Natural killer cell treated with Interleukin-12 subunit alpha and Interleukin-12 subunit beta and Interleukin-15 and Interleukin-18, amount 100 ng/mL, for 72 hours (primary cell): ENCODE results near the gene ZNF106. TPM values are rescaled to one million over a fixed set of nuclear protein-coding genes. Genes with fewer than 3 reads are reported as not detected.
A peak's percentile ranks its signal among the peaks of the same experiment; 100 is the strongest.

Source experiments
- ATAC-seq, 2 donors: fragments of 150-1000 bp; cut with Tn5 transposase in 1 of 2; sonication (Bioruptor Pico), chemical (Tn5 transposase) in 1 of 2; 2 replicates each; pipeline ENCODE4 v1.10.0; 2021
- DNase-seq: peaks from one replicate; pipeline ENCODE4 v3.0.0; 2022; ENCODE audit warnings: low spot score
- H3K27ac Mint-ChIP-seq, 2 donors: 1 replicate in 1 of 2; 2 replicates in 1 of 2; pipeline ENCODE4 v1.8.0; 2022; ENCODE audit warnings: mixed read lengths in 2 of 2, mild to moderate bottlenecking in 1 of 2, moderate library complexity in 1 of 2
- H3K27me3 Mint-ChIP-seq, 2 donors: 1 replicate in 1 of 2; 2 replicates in 1 of 2; pipeline ENCODE4 v1.8.0; 2022; ENCODE audit warnings: mixed read lengths in 2 of 2
- H3K36me3 Mint-ChIP-seq: one replicate; pipeline ENCODE4 v1.8.0; 2022; ENCODE audit warnings: mixed read lengths
- H3K4me1 Mint-ChIP-seq, 2 donors: 1 replicate in 1 of 2; 2 replicates in 1 of 2; pipeline ENCODE4 v1.8.0; 2022; ENCODE audit warnings: low read depth in 2 of 2, mixed read lengths in 2 of 2, mild to moderate bottlenecking in 1 of 2
- H3K4me3 Mint-ChIP-seq: one replicate; pipeline ENCODE4 v1.8.0; 2022; ENCODE audit warnings: mixed read lengths
- H3K9me3 Mint-ChIP-seq: 2 replicates; pipeline ENCODE4 v1.8.0; 2022; ENCODE audit warnings: mixed read lengths
- total RNA-seq, 2 donors: library from RNA; stranded (reverse); gene quantifications; one replicate each; pipeline ENCODE4 v1.2.3, GENCODE V29; 2022

Gene ZNF106
- total RNA-seq, 2 donors from 2014 or later: 53.5 to 55.9 TPM

- Mint-ChIP-seq H3K9me3 (no peaks in the 10 kb centered on the region), H3K36me3 (no peaks in the 10 kb centered on the region), H3K4me3 (peak within 1 kb of the TSS; percentile 94), H3K27ac (peak within 1 kb of the TSS; percentile 57 to 93), H3K4me1 (peaks cover 46 to 50% of the 10 kb centered on the region in 2 donors), H3K27me3 (no peaks in the 10 kb centered on the region)
- ATAC-seq (peak; percentile 97 to 98), DNase-seq (peak; percentile 92)
Measured at GRCh38 chr15:42495361-42496212, 4.6 kb upstream of the ZNF106 start, which contains the start of gene SNAP23. SNAP23 (plus strand) TSS chr15:42495634; CDS start chr15:42511847, 16,213 bp downstream.

- peak in 1 of 2 donors; percentile 1 for ATAC-seq
- peaks cover 43 to 55% of the 10 kb centered on the region in 2 donors for H3K4me1 Mint-ChIP-seq
- peak overlapping the region; percentile 57 to 93 for H3K27ac Mint-ChIP-seq
- no peaks in the 10 kb centered on the region for H3K9me3 Mint-ChIP-seq
- no peaks in the 10 kb centered on the region for H3K36me3 Mint-ChIP-seq
- peak overlapping the region; percentile 94 for H3K4me3 Mint-ChIP-seq
- DNase-seq: peak; percentile 74
- no peaks in the 10 kb centered on the region for H3K27me3 Mint-ChIP-seq
Measured at GRCh38 chr15:42494998-42495360, 4.0 kb upstream of the ZNF106 start.

GRCh38 chr15:42493679-42494078 is 2.7 kb upstream of the ZNF106 start:
- Mint-ChIP-seq H3K27me3 (no peaks in the 10 kb centered on the region), H3K4me1 (peaks cover 43 to 55% of the 10 kb centered on the region in 2 donors), H3K36me3 (no peaks in the 10 kb centered on the region), H3K4me3 (peak overlapping the region; percentile 36), H3K27ac (peak overlapping the region; percentile 51 to 57), H3K9me3 (no peaks in the 10 kb centered on the region)
- ATAC-seq (no peak), DNase-seq (no peak)

- Mint-ChIP-seq H3K36me3 (no peaks in the 10 kb centered on the region), H3K9me3 (no peaks in the 10 kb centered on the region), H3K4me3 (peak overlapping the region; percentile 92), H3K27me3 (no peaks in the 10 kb centered on the region), H3K4me1 (peaks cover 45 to 57% of the 10 kb centered on the region in 2 donors), H3K27ac (peak overlapping the region; percentile 99 to 100)
- ATAC-seq (no peak), DNase-seq (no peak)
Measured at GRCh38 chr15:42491539-42492225, 741 bp upstream of the ZNF106 start.

- Mint-ChIP-seq H3K36me3 (no peaks in the 10 kb centered on the region), H3K9me3 (no peaks in the 10 kb centered on the region), H3K4me3 (peak overlapping the region; percentile 92), H3K4me1 (peaks cover 31 to 43% of the 10 kb centered on the region in 2 donors), H3K27me3 (no peaks in the 10 kb centered on the region), H3K27ac (peak overlapping the region; percentile 99 to 100)
- DNase-seq (no peak), ATAC-seq (no peak)
Measured at GRCh38 chr15:42490291-42490670, 660 bp downstream of the ZNF106 start.

- Mint-ChIP-seq H3K27ac (no peak overlapping the region), H3K9me3 (no peaks in the 10 kb centered on the region), H3K4me1 (peaks cover 13 to 16% of the 10 kb centered on the region in 2 donors), H3K27me3 (no peaks in the 10 kb centered on the region), H3K36me3 (peaks cover 5% of the 10 kb centered on the region), H3K4me3 (no peak overlapping the region)
- DNase-seq (no peak), ATAC-seq (no peak)
Measured at GRCh38 chr15:42483677-42484076, 7.3 kb downstream of the ZNF106 start.

- H3K27me3 Mint-ChIP-seq: no peaks in the 10 kb centered on the region
- peaks cover 5% of the 10 kb centered on the region for H3K36me3 Mint-ChIP-seq
- no peak overlapping the region for H3K4me3 Mint-ChIP-seq
- peaks cover 7% of the 10 kb centered on the region in 2 donors for H3K4me1 Mint-ChIP-seq
- ATAC-seq: no peak
- H3K27ac Mint-ChIP-seq: no peak overlapping the region
- H3K9me3 Mint-ChIP-seq: no peaks in the 10 kb centered on the region
- no peak for DNase-seq
Measured at GRCh38 chr15:42482701-42483100, 8.2 kb downstream of the ZNF106 start.

- H3K27ac Mint-ChIP-seq: no peak overlapping the region
- H3K27me3 Mint-ChIP-seq: no peaks in the 10 kb centered on the region
- H3K4me1 Mint-ChIP-seq: peaks cover 13% of the 10 kb centered on the region in 2 donors
- no peak for ATAC-seq
- DNase-seq: no peak
- no peaks in the 10 kb centered on the region for H3K9me3 Mint-ChIP-seq
- H3K4me3 Mint-ChIP-seq: no peak overlapping the region
- H3K36me3 Mint-ChIP-seq: peaks cover 5% of the 10 kb centered on the region
Measured at GRCh38 chr15:42474827-42475226, 16.1 kb downstream of the ZNF106 start.

- Mint-ChIP-seq H3K36me3 (peaks cover 10% of the 10 kb centered on the region), H3K9me3 (no peaks in the 10 kb centered on the region), H3K4me1 (peaks cover 9 to 13% of the 10 kb centered on the region in 2 donors), H3K27me3 (no peaks in the 10 kb centered on the region), H3K4me3 (no peak overlapping the region), H3K27ac (peak overlapping the region in 1 of 2 donors; percentile 73)
- DNase-seq (no peak), ATAC-seq (no peak)
Measured at GRCh38 chr15:42471002-42471401, 19.9 kb downstream of the ZNF106 start.

- no peaks in the 10 kb centered on the region for H3K4me1 Mint-ChIP-seq
Measured at GRCh38 chr15:42465520-42466259, 25.3 kb downstream of the ZNF106 start.

GRCh38 chr15:42461261-42461660 is 29.7 kb downstream of the ZNF106 start:
- Mint-ChIP-seq H3K27me3 (no peaks in the 10 kb centered on the region), H3K36me3 (no peaks in the 10 kb centered on the region), H3K9me3 (no peaks in the 10 kb centered on the region), H3K4me3 (no peak overlapping the region), H3K27ac (no peak overlapping the region), H3K4me1 (peaks cover 0 to 8% of the 10 kb centered on the region in 2 donors)
- DNase-seq (no peak), ATAC-seq (no peak)

More at GRCh38 chr15:42465520-42466259, 25.3 kb downstream of the ZNF106 start:
- H3K36me3 Mint-ChIP-seq: peaks cover 5% of the 10 kb centered on the region
- ATAC-seq: no peak
- no peaks in the 10 kb centered on the region for H3K9me3 Mint-ChIP-seq
- no peaks in the 10 kb centered on the region for H3K27me3 Mint-ChIP-seq
- DNase-seq: no peak
- no peak overlapping the region for H3K27ac Mint-ChIP-seq
- H3K4me3 Mint-ChIP-seq: no peak overlapping the region

GRCh38 chr15:42457445-42458442 is 33.2 kb downstream of the ZNF106 start:
- Mint-ChIP-seq H3K27me3 (no peaks in the 10 kb centered on the region), H3K4me3 (no peak overlapping the region)
- DNase-seq: no peak

GRCh38 chr15:42456971-42457370 is 34.0 kb downstream of the ZNF106 start:
- no peak for ATAC-seq
- peaks cover under 1% of the 10 kb centered on the region for H3K36me3 Mint-ChIP-seq
- no peak for DNase-seq
- H3K9me3 Mint-ChIP-seq: no peaks in the 10 kb centered on the region
- no peak overlapping the region for H3K4me3 Mint-ChIP-seq
- H3K4me1 Mint-ChIP-seq: peaks cover 0 to 8% of the 10 kb centered on the region in 2 donors
- no peak overlapping the region for H3K27ac Mint-ChIP-seq
- no peaks in the 10 kb centered on the region for H3K27me3 Mint-ChIP-seq

More at GRCh38 chr15:42457445-42458442, 33.2 kb downstream of the ZNF106 start:
- no peak overlapping the region for H3K27ac Mint-ChIP-seq
- H3K9me3 Mint-ChIP-seq: no peaks in the 10 kb centered on the region
- no peaks in the 10 kb centered on the region for H3K36me3 Mint-ChIP-seq
- peaks cover 0 to 8% of the 10 kb centered on the region in 2 donors for H3K4me1 Mint-ChIP-seq
- no peak for ATAC-seq
